ENCODE measurements around the gene UBA7. TPM values are rescaled to one million over a fixed set of nuclear protein-coding genes. Genes with fewer than 3 reads are reported as not detected.
"Not testable (repeated sequence)": the region's sequence is repeated elsewhere in the genome, so short reads cannot be mapped to it uniquely, and the experiment has no call there.

The UBA7 gene
- total RNA-seq, 1 experiment from 2014 or later = 12.5 TPM

GRCh38 chr3:49785565-49786356, 28.0 kb downstream of the UBA7 start:
- TF ChIP-seq POLR2AphosphoS5 (IDR thresholded peaks at IDR 0.05; ENCODE audit: low read depth, low read length) = no peak
- no peak for TF ChIP-seq REST (IDR thresholded peaks at IDR 0.05; ENCODE audit: insufficient read depth in 1 of 2, low read depth in 2 of 2, low read length in 1 of 2)
- no peak for TF ChIP-seq SIN3A (IDR thresholded peaks at IDR 0.05; ENCODE audit: borderline replicate concordance, insufficient read depth, low read depth, low read length)
- Histone ChIP-seq H3K4me1 (ENCODE audit: control insufficient read depth, insufficient read depth, low read length) (peaks cover 6% of the 10 kb centered on the region), H3K36me3 (ENCODE audit: control insufficient read depth, insufficient read depth, low read length) (no peaks in the 10 kb centered on the region), H3K4me3 (ENCODE audit: low read depth in 2 of 2, low read length in 2 of 2) (peak overlapping the region; percentile 70 to 78), H3K27ac (ENCODE audit: low read length) (peak overlapping the region; percentile 88), H3K27me3 (ENCODE audit: control insufficient read depth, insufficient read depth, low read length) (no peaks in the 10 kb centered on the region), H3K9me3 (ENCODE audit: control insufficient read depth, insufficient read depth, low read depth, low read length) (no peaks in the 10 kb centered on the region)
- ChIA-PET CTCF (interaction anchor here (1.2 kb wide), 1 partner anchor 85 kb away, joined by 4 read pairs; no protein-coding TSS in a partner anchor), POLR2A (no interaction called here)
- BruUV-seq (replicated peaks) = no TSS peak
- in situ Hi-C loops (cut with HindIII; ENCODE audit: low pct_unique_long_range_greater_than_20kb, low sequenced_read_pairs) = no loop called here
- intact Hi-C loops (cut with micrococcal nuclease; ENCODE audit: unreplicated experiment) = no loop called here
- ATAC-seq (peak; percentile 68), DNase-seq (ENCODE audit: low read depth, low spot score) (no peak)

GRCh38 chr3:49782277-49782676, 31.5 kb downstream of the UBA7 start:
- H3K36me3 ChIP-seq (ENCODE audit: control insufficient read depth, insufficient read depth, low read length); BruUV-seq (replicated peaks); intact Hi-C loops (cut with micrococcal nuclease; ENCODE audit: unreplicated experiment); H3K9me3 ChIP-seq (ENCODE audit: control insufficient read depth, insufficient read depth, low read depth, low read length); H3K4me3 ChIP-seq (ENCODE audit: low read depth in 2 of 2, low read length in 2 of 2); ATAC-seq; H3K27me3 ChIP-seq (ENCODE audit: control insufficient read depth, insufficient read depth, low read length); in situ Hi-C loops (cut with HindIII; ENCODE audit: low pct_unique_long_range_greater_than_20kb, low sequenced_read_pairs); H3K4me1 ChIP-seq (ENCODE audit: control insufficient read depth, insufficient read depth, low read length); H3K27ac ChIP-seq (ENCODE audit: low read length); DNase-seq (ENCODE audit: low read depth, low spot score): not testable (repeated sequence)
- CTCF ChIA-PET = interaction anchor here (0.6 kb wide), 1 partner anchor 59 kb away, joined by 3 read pairs; no protein-coding TSS in a partner anchor
- POLR2A ChIA-PET = interaction anchor here (0.6 kb wide), 1 partner anchor 114 kb away, joined by 3 read pairs; no protein-coding TSS in a partner anchor

- peaks cover 3% of the 10 kb centered on the region for H3K4me1 ChIP-seq (ENCODE audit: control insufficient read depth, insufficient read depth, low read length)
- no peaks in the 10 kb centered on the region for H3K27me3 ChIP-seq (ENCODE audit: control insufficient read depth, insufficient read depth, low read length)
- no TSS peak for BruUV-seq (replicated peaks)
- intact Hi-C loops (cut with micrococcal nuclease; ENCODE audit: unreplicated experiment) (no loop called here), in situ Hi-C loops (cut with HindIII; ENCODE audit: low pct_unique_long_range_greater_than_20kb, low sequenced_read_pairs) (no loop called here)
- H3K9me3 ChIP-seq (ENCODE audit: control insufficient read depth, insufficient read depth, low read depth, low read length) = no peaks in the 10 kb centered on the region
- H3K27ac ChIP-seq (ENCODE audit: low read length) = no peak overlapping the region
- no peaks in the 10 kb centered on the region for H3K36me3 ChIP-seq (ENCODE audit: control insufficient read depth, insufficient read depth, low read length)
- no peak for ATAC-seq
- ChIA-PET POLR2A (interaction anchor here (0.6 kb wide), 1 partner anchor 114 kb away, joined by 3 read pairs; no protein-coding TSS in a partner anchor), CTCF (interaction anchor here (0.6 kb wide), 1 partner anchor 60 kb away, joined by 3 read pairs; no protein-coding TSS in a partner anchor)
- no peak for DNase-seq (ENCODE audit: low read depth, low spot score)
- TF ChIP-seq TCF7L2 (IDR thresholded peaks at IDR 0.05; ENCODE audit: low read depth, low read length) (no peak), POLR2AphosphoS5 (IDR thresholded peaks at IDR 0.05; ENCODE audit: low read depth, low read length) (no peak), REST (IDR thresholded peaks at IDR 0.05; ENCODE audit: insufficient read depth in 1 of 2, low read depth in 2 of 2, low read length in 1 of 2) (no peak), SIN3A (IDR thresholded peaks at IDR 0.05; ENCODE audit: borderline replicate concordance, insufficient read depth, low read depth, low read length) (no peak)
- TF ChIP-seq, protein P1, sequence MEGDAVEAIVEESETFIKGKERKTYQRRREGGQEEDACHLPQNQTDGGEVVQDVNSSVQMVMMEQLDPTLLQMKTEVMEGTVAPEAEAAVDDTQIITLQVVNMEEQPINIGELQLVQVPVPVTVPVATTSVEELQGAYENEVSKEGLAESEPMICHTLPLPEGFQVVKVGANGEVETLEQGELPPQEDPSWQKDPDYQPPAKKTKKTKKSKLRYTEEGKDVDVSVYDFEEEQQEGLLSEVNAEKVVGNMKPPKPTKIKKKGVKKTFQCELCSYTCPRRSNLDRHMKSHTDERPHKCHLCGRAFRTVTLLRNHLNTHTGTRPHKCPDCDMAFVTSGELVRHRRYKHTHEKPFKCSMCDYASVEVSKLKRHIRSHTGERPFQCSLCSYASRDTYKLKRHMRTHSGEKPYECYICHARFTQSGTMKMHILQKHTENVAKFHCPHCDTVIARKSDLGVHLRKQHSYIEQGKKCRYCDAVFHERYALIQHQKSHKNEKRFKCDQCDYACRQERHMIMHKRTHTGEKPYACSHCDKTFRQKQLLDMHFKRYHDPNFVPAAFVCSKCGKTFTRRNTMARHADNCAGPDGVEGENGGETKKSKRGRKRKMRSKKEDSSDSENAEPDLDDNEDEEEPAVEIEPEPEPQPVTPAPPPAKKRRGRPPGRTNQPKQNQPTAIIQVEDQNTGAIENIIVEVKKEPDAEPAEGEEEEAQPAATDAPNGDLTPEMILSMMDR (IDR thresholded peaks at IDR 0.05) = no peak
- no peak overlapping the region for H3K4me3 ChIP-seq (ENCODE audit: low read depth in 2 of 2, low read length in 2 of 2)
These were observed 32.1 kb downstream of the UBA7 start for GRCh38 chr3:49781415-49782199.

Measured in Panc1 (cell line).